OCI-LY1 (cell line): ENCODE data around the gene UST.

Source experiments
- H2AFZ ChIP-seq: fragments of 200-600 bp; sonication (generic), shearing (Covaris generic); 2 replicates; pipeline ENCODE4 v1.6.0; 2014; ENCODE audit warnings: antibody characterized with exemption, mild to moderate bottlenecking, low read length
- H3F3A ChIP-seq: fragments of 200-600 bp; sonication (generic), shearing (Covaris generic); 2 replicates; pipeline ENCODE4 v1.6.0; 2014; ENCODE audit warnings: mild to moderate bottlenecking, antibody characterized with exemption, low read length, moderate library complexity; ENCODE audit not compliant: insufficient read depth
- H3K27ac ChIP-seq: fragments of 200-600 bp; sonication (generic); 2 replicates; pipeline ENCODE4 v1.5.1; 2014; ENCODE audit warnings: low read length, mixed run types, mild to moderate bottlenecking, low read depth; ENCODE audit not compliant: poor library complexity, severe bottlenecking
- H3K27me3 ChIP-seq: fragments of 200-600 bp; sonication (generic); 2 replicates; pipeline ENCODE4 v1.6.0; 2014; ENCODE audit warnings: antibody characterized with exemption, mild to moderate bottlenecking, low read length, moderate library complexity; ENCODE audit not compliant: insufficient read depth
- H3K36me3 ChIP-seq: fragments of 200-600 bp; sonication (generic); 2 replicates; pipeline ENCODE4 v1.6.1; 2014; ENCODE audit warnings: mild to moderate bottlenecking, antibody characterized with exemption, low read length, moderate library complexity, mixed read lengths; ENCODE audit not compliant: insufficient read depth
- H3K4me1 ChIP-seq: fragments of 200-600 bp; sonication (generic); 2 replicates; pipeline ENCODE4 v1.5.1; 2014; ENCODE audit warnings: mild to moderate bottlenecking, low read length, moderate library complexity; ENCODE audit not compliant: insufficient read depth, severe bottlenecking
- H3K4me2 ChIP-seq: fragments of 200-600 bp; sonication (generic), shearing (Covaris generic); 2 replicates; pipeline ENCODE4 v1.6.1; 2014; ENCODE audit warnings: low read length
- H3K4me3 ChIP-seq: fragments of 200-600 bp; sonication (generic); 2 replicates; pipeline ENCODE4 v1.5.1; 2014; ENCODE audit warnings: low read length, low read depth, mild to moderate bottlenecking, mixed read lengths; ENCODE audit not compliant: poor library complexity, severe bottlenecking
- H3K79me2 ChIP-seq: fragments of 200-600 bp; shearing (Covaris generic); 2 replicates; pipeline ENCODE4 v1.6.1; 2016; ENCODE audit warnings: mixed run types, low read length, mixed read lengths; ENCODE audit not compliant: insufficient read depth
- H3K9ac ChIP-seq: fragments of 200-600 bp; sonication (generic), shearing (Covaris generic); 2 replicates; pipeline ENCODE4 v1.6.1; 2014; ENCODE audit warnings: mild to moderate bottlenecking, low read length, mixed read lengths
- H3K9me2 ChIP-seq: fragments of 200-600 bp; sonication (generic), shearing (Covaris generic); 2 replicates; pipeline ENCODE4 v1.6.1; 2014; ENCODE audit warnings: low read depth, mild to moderate bottlenecking, low read length, mixed read lengths
- H3K9me3 ChIP-seq: fragments of 200-600 bp; shearing (Covaris generic); 2 replicates; pipeline ENCODE4 v1.6.1; 2014; ENCODE audit warnings: low read length, mixed read lengths
- H4K20me1 ChIP-seq: fragments of 200-600 bp; sonication (generic), shearing (Covaris generic); 2 replicates; pipeline ENCODE4 v1.6.0; 2016; ENCODE audit warnings: mild to moderate bottlenecking, low read length; ENCODE audit not compliant: insufficient read depth
- CTCF ChIP-seq: fragments of 200-600 bp; sonication (generic), shearing (Covaris generic); IDR thresholded peaks from 2 replicates; pipeline ENCODE4 v1.5.1; 2017; ENCODE audit warnings: mild to moderate bottlenecking, antibody characterized with exemption, low read length, moderate library complexity, mixed read lengths
- EZH2 ChIP-seq: fragments of 200-600 bp; sonication (generic), shearing (Covaris generic); IDR thresholded peaks from 2 replicates; pipeline ENCODE4 v1.8.0; 2017; ENCODE audit warnings: borderline replicate concordance, mixed run types, mild to moderate bottlenecking, antibody characterized with exemption, low read length, moderate library complexity, mixed read lengths

The UST gene

GRCh38 chr6:148723484-148723883 is 23.3 kb upstream of the UST start:
- H3K27ac ChIP-seq = no peak overlapping the region
- H3K4me3 ChIP-seq = no peak overlapping the region
- H3K9me3 ChIP-seq = no peaks in the 10 kb centered on the region
- TF ChIP-seq EZH2 (no peak), CTCF (no peak)
- no peaks in the 10 kb centered on the region for H3K4me1 ChIP-seq
- H2AFZ ChIP-seq = no peak overlapping the region
- H3K36me3 ChIP-seq = no peaks in the 10 kb centered on the region
- no peaks in the 10 kb centered on the region for H3K9me2 ChIP-seq
- H3K4me2 ChIP-seq = no peak overlapping the region
- no peaks in the 10 kb centered on the region for H3F3A ChIP-seq
- no peaks in the 10 kb centered on the region for H3K27me3 ChIP-seq
- no peaks in the 10 kb centered on the region for H4K20me1 ChIP-seq
- no peak overlapping the region for H3K9ac ChIP-seq
- H3K79me2 ChIP-seq = no peaks in the 10 kb centered on the region

DNA sequence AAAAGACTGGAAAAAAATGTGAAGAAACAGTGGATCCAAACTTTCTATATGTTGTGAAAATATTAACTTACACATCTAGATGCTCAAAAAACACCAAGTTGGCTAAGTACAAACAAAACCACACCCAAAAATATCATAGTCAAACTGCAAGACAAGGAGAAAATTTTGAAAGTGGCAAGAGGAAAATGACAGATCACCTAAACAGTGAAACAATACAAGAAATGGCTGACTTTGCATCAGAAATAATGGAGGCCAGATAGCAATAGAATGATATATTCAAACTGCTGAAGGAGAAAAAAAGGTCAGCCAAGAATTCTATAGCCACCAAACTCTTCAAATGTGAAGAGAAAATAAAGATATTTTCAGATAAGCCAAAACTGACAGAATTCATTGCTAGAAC is 22.4 kb upstream of the UST start:
- Histone ChIP-seq H3K79me2 (no peaks in the 10 kb centered on the region), H3K9ac (no peak overlapping the region), H3K4me1 (no peaks in the 10 kb centered on the region), H2AFZ (no peak overlapping the region), H3K27me3 (no peaks in the 10 kb centered on the region), H3K36me3 (no peaks in the 10 kb centered on the region), H3K4me2 (no peak overlapping the region), H3K9me3 (no peaks in the 10 kb centered on the region), H3K4me3 (no peak overlapping the region), H3K27ac (no peak overlapping the region), H3F3A (no peaks in the 10 kb centered on the region), H3K9me2 (no peaks in the 10 kb centered on the region), H4K20me1 (no peaks in the 10 kb centered on the region)
- TF ChIP-seq CTCF (no peak), EZH2 (no peak)

DNA sequence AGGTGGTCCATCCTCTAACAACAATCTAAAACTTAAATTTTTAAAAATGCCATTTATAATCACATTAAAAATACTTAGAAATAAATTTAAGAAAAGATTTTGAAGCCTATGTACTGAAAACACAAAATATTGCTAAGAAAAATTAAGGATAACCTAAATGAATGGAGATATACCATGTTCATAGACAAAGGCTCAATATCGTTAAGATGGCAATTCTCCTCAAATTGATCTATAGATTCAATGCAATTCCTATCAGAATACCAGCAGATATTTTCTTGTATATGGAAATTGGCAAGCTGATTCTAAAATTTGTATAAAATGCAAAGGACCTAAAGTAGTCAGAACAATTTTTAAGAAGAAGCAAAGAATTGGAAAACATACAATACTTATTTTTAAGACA is 19.7 kb upstream of the UST start:
- no peak overlapping the region for H3K9ac ChIP-seq
- H3K27ac ChIP-seq = no peak overlapping the region
- H3K36me3 ChIP-seq = no peaks in the 10 kb centered on the region
- TF ChIP-seq CTCF (no peak), EZH2 (no peak)
- H3K9me3 ChIP-seq = no peaks in the 10 kb centered on the region
- no peaks in the 10 kb centered on the region for H3K4me1 ChIP-seq
- no peak overlapping the region for H3K4me2 ChIP-seq
- no peaks in the 10 kb centered on the region for H3F3A ChIP-seq
- no peak overlapping the region for H3K4me3 ChIP-seq
- H2AFZ ChIP-seq = no peak overlapping the region
- H4K20me1 ChIP-seq = no peaks in the 10 kb centered on the region
- H3K9me2 ChIP-seq = no peaks in the 10 kb centered on the region
- no peaks in the 10 kb centered on the region for H3K27me3 ChIP-seq
- H3K79me2 ChIP-seq = no peaks in the 10 kb centered on the region

DNA sequence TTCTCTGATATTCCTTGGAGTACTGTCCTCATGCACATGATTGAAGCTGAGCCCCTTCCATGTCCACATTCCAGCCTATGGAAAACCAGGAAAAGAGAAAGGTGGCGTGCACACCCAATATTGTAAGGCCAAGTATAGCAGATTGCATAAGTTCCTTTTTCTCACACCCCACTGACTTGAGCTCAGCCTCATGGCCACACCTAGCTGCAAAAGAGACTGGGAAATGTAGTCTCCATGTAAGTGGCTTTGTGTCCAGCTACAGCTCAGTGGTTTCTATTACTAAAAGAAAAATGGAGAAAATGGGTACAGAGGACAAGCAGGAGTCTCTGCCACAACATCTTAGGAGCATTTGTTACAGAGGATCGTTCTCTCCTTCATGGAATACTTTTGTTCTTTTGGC is 10.8 kb upstream of the UST start:
- Histone ChIP-seq H3K4me2 (no peak overlapping the region), H3K9me3 (no peaks in the 10 kb centered on the region), H2AFZ (no peak overlapping the region)

More for the DNA sequence above, 10.8 kb upstream of the UST start:
- no peaks in the 10 kb centered on the region for H3F3A ChIP-seq
- H3K9ac ChIP-seq = no peak overlapping the region
- no peak overlapping the region for H3K27ac ChIP-seq
- TF ChIP-seq EZH2 (no peak), CTCF (no peak)
- no peaks in the 10 kb centered on the region for H3K27me3 ChIP-seq
- H3K79me2 ChIP-seq = no peaks in the 10 kb centered on the region
- H4K20me1 ChIP-seq = no peaks in the 10 kb centered on the region
- H3K36me3 ChIP-seq = no peaks in the 10 kb centered on the region
- H3K4me3 ChIP-seq = no peak overlapping the region
- H3K9me2 ChIP-seq = no peaks in the 10 kb centered on the region
- no peaks in the 10 kb centered on the region for H3K4me1 ChIP-seq
